A549 (cell line): Measurements from ENCODE around the gene VANGL1. TPM values are rescaled to one million over a fixed set of nuclear protein-coding genes. Genes with fewer than 3 reads are reported as not detected.

Experiments
- ATAC-seq, 2 experiments: fragments of 200-7000 bp in 1 of 2; fragments of >200 bp in 1 of 2; cut with Nextera tagmentation in 1 of 2; cut with Tn5 transposase in 1 of 2; 3 replicates each; pipeline versions ENCODE4 v1.8.0 to v1.9.1; 2018 to 2020; ENCODE audit warnings: mild to moderate bottlenecking in 1 of 2, moderate library complexity in 1 of 2
- CTCF ChIA-PET: fragments of 300-600 bp; sonication (Branson Sonifier 250); formaldehyde crosslinking; extraction: SDS; loops from one replicate; lab custom pipeline; 2021; ENCODE audit warnings: antibody characterized with exemption, inconsistent platforms; lab: Yijun Ruan, JAX
- POLR2A ChIA-PET: fragments of 350-600 bp; formaldehyde crosslinking; extraction: SDS; loops from one replicate; lab custom pipeline; 2021; ENCODE audit warnings: antibody characterized with exemption, inconsistent platforms; lab: Yijun Ruan, JAX
- DNase-seq, 2 experiments: peaks; one replicate each; pipeline versions ENCODE4 v3.0.0 to v3.0.0-alpha.2; 2011 to 2016; ENCODE audit warnings: low read depth in 1 of 2, low spot score in 1 of 2
- FAIRE-seq: peaks from 2 replicates; lab custom pipeline; 2011; peaks lifted over from hg19 to GRCh38; lab: Jason Lieb, UNC
- H3K27ac ChIP-seq, 2 experiments: fragments of >200 bp; sonication (Bioruptor Twin); formaldehyde crosslinking; 3 replicates each; pipeline ENCODE4 v1.5.1; 2016 to 2017
- H3K4me1 ChIP-seq: fragments of >200 bp; sonication (Bioruptor Twin); formaldehyde crosslinking; 3 replicates; pipeline ENCODE4 v1.6.1; 2016
- H3K4me2 ChIP-seq: fragments of >200 bp; sonication (Bioruptor Twin); formaldehyde crosslinking; 3 replicates; pipeline ENCODE4 v1.6.1; 2016
- H3K4me3 ChIP-seq: fragments of >200 bp; sonication (Bioruptor Twin); formaldehyde crosslinking; 3 replicates; pipeline ENCODE4 v1.5.1; 2016
- H3K9me3 ChIP-seq: fragments of >200 bp; sonication (Bioruptor Twin); formaldehyde crosslinking; 3 replicates; pipeline ENCODE4 v1.6.1; 2016
- ATOH8 ChIP-seq: fragments of 250-450 bp; sonication (Bioruptor Pico); IDR thresholded peaks from 2 replicates; pipeline ENCODE4 v1.5.0; 2020; ENCODE audit warnings: low read depth, mild to moderate bottlenecking, moderate library complexity
- BHLHE40 ChIP-seq: IDR thresholded peaks from 2 replicates; pipeline ENCODE4 v1.6.1; 2012; ENCODE audit warnings: low read depth, low read length, inconsistent platforms
- CEBPB ChIP-seq, 2 experiments: fragments of >200 bp in 1 of 2; sonication (Bioruptor Twin) in 1 of 2; formaldehyde crosslinking in 1 of 2; IDR thresholded peaks; 2 replicates each; pipeline ENCODE4 v1.6.1; 2012 to 2016
- CHD4 ChIP-seq: fragments of 200-600 bp; sonication (generic); IDR thresholded peaks from 2 replicates; pipeline ENCODE4 v1.6.1; 2016; ENCODE audit warnings: antibody characterized with exemption, mild to moderate bottlenecking, borderline replicate concordance
- E2F6 ChIP-seq: IDR thresholded peaks from 2 replicates; pipeline ENCODE4 v1.6.1; 2012; ENCODE audit warnings: low read depth, borderline replicate concordance
- EHF ChIP-seq: fragments of 250-450 bp; sonication (Bioruptor Pico); IDR thresholded peaks from 2 replicates; pipeline ENCODE4 v1.5.0; 2020; ENCODE audit warnings: mild to moderate bottlenecking
- ESRRA ChIP-seq: fragments of 150-350 bp; IDR thresholded peaks from 2 replicates; pipeline ENCODE4 v1.6.1; 2014; ENCODE audit warnings: mild to moderate bottlenecking, low read length, borderline replicate concordance
- GATA3 ChIP-seq: IDR thresholded peaks from 2 replicates; pipeline ENCODE4 v1.6.1; 2012; ENCODE audit warnings: borderline replicate concordance
- HOXB5 ChIP-seq: fragments of 250-450 bp; sonication (Bioruptor Pico); IDR thresholded peaks from 2 replicates; pipeline ENCODE4 v1.5.0; 2020; ENCODE audit warnings: mild to moderate bottlenecking, moderate library complexity
- JUNB ChIP-seq: fragments of >200 bp; sonication (Bioruptor Twin); formaldehyde crosslinking; IDR thresholded peaks from 2 replicates; pipeline ENCODE4 v1.6.1; 2016
- MAFK ChIP-seq: fragments of 450-650 bp; IDR thresholded peaks from 2 replicates; pipeline ENCODE4 v1.6.1; 2014; ENCODE audit not compliant: partially characterized antibody
- MAX ChIP-seq: IDR thresholded peaks from 2 replicates; pipeline ENCODE4 v1.6.1; 2012
- NFE2L2 ChIP-seq: fragments of 150-350 bp; conservative IDR thresholded peaks from 2 replicates; pipeline ENCODE4 v1.6.1; 2014; ENCODE audit warnings: low read length
- POLR2A ChIP-seq: IDR thresholded peaks from 2 replicates; pipeline ENCODE4 v1.6.1; 2012; ENCODE audit warnings: mild to moderate bottlenecking, low read length
- POLR2AphosphoS2 ChIP-seq: conservative IDR thresholded peaks from 2 replicates; pipeline ENCODE4 v1.6.1; 2012; ENCODE audit warnings: low read length, improper control_type of control experiment, inconsistent platforms
- TP53 ChIP-seq: fragments of 250-450 bp; sonication (Bioruptor Pico); IDR thresholded peaks from 2 replicates; pipeline ENCODE4 v1.5.0; 2021; ENCODE audit warnings: mild to moderate bottlenecking, moderate library complexity
- ZNF302 ChIP-seq: fragments of 250-450 bp; sonication (Bioruptor Pico); IDR thresholded peaks from 2 replicates; pipeline ENCODE4 v1.9.0; 2021; ENCODE audit warnings: inconsistent platforms, mild to moderate bottlenecking, moderate library complexity
- ZSCAN20 ChIP-seq: fragments of 250-450 bp; sonication (Bioruptor Pico); IDR thresholded peaks from 2 replicates; pipeline ENCODE4 v1.8.0; 2022; ENCODE audit warnings: mild to moderate bottlenecking, moderate library complexity
- WGBS: methylation state at CpG from one replicate; pipeline ENCODE4 v1.1.6; 2017; ENCODE audit errors: missing lambda C conversion rate; 5-methylcytosine and 5-hydroxymethylcytosine counted together
- polyA plus RNA-seq, 4 experiments: library from polyadenylated mRNA; depleted of rRNA in 3 of 4; stranded (reverse); fragments of >200 nt; fragmentation: RNase III in 1 of 4; extraction: RNeasy Plus Mini Kit Qiagen cat#74134 plus additional on column Dnase treatment in 1 of 4; gene quantifications; 2 replicates in 3 of 4; 3 replicates in 1 of 4; pipeline ENCODE4 v1.2.3, GENCODE V29; 2011 to 2017

VANGL1 gene
- polyA plus RNA-seq, 2 of the 4 experiments (the other 2 are of a cell fraction): 11.0 to 11.5 TPM

GRCh38 chr1:115666206-115666605 lies 24.4 kb downstream of the VANGL1 start (continued):
- no peak for TF ChIP-seq ZNF302
- TF ChIP-seq, all 56 proteins: peak for 0

GRCh38 chr1:115666702-115667101 lies 24.9 kb downstream of the VANGL1 start:
- no peak for TF ChIP-seq POLR2A
- TF ChIP-seq CHD4: no peak
- no peak for TF ChIP-seq HOXB5
- TF ChIP-seq BHLHE40: no peak
- TF ChIP-seq GATA3: no peak
- no peak for TF ChIP-seq POLR2AphosphoS2
- TF ChIP-seq ESRRA: no peak
- POLR2A ChIA-PET: no interaction called here
- Histone ChIP-seq H3K4me1 (peaks cover 29% of the 10 kb centered on the region), H3K4me2 (no peak overlapping the region), H3K4me3 (no peak overlapping the region), H3K27ac (no peak overlapping the region), H3K9me3 (0 out of 3 replicates have a peak, but pooled peaks cover 8% of the 10 kb centered on the region)
- ATAC-seq (no peak), FAIRE-seq (no peak), DNase-seq (no peak)
- CTCF ChIA-PET: no interaction called here
- WGBS: 93% methylated on average over 4 of the region's 4 CpGs

- Histone ChIP-seq H3K9me3 (0 out of 3 replicates have a peak, but pooled peaks cover 8% of the 10 kb centered on the region), H3K4me1 (peaks cover 34% of the 10 kb centered on the region), H3K4me3 (no peak overlapping the region), H3K4me2 (peak overlapping the region; percentile 39; the same call in 2 of the 3 replicates), H3K27ac (peak overlapping the region; percentile 58 to 88; a peak in 5 of 6 replicates)
- no peak for FAIRE-seq
- TF ChIP-seq CEBPB (IDR thresholded peaks at IDR 0.05) (no peak), MAX (no peak), JUNB (no peak), EHF (CRISPR knock-in tag) (no peak), ZSCAN20 (CRISPR knock-in tag) (no peak), BHLHE40 (no peak)
- no peak for ATAC-seq
- DNase-seq: no peak
- POLR2A ChIA-PET: no interaction called here
- CTCF ChIA-PET: interaction anchor here (1.4 kb wide), 1 partner anchor 38 kb away, joined by 6 read pairs; no protein-coding TSS in a partner anchor
- WGBS: 82% methylated on average over 1 of the region's 1 CpG
Observed at GRCh38 chr1:115668579-115668978, 26.8 kb downstream of the VANGL1 start.

- 97% methylated on average over 5 of the region's 5 CpGs for WGBS
- TF ChIP-seq ATOH8 (CRISPR knock-in tag): no peak
- TF ChIP-seq NFE2L2: peak; percentile 57; the same call in 1 of the 2 replicates
- TF ChIP-seq MAFK: peak; percentile 73
- no peak for TF ChIP-seq TP53 (CRISPR knock-in tag)
- TF ChIP-seq E2F6: no peak
- ChIA-PET CTCF (interaction anchor here (0.5 to 1.4 kb wide), 2 partner anchors 37 to 500 kb away, joined by 3 to 6 read pairs; no protein-coding TSS in a partner anchor), POLR2A (no interaction called here)
- Histone ChIP-seq H3K4me1 (peaks cover 34% of the 10 kb centered on the region), H3K4me3 (no peak overlapping the region), H3K4me2 (peak overlapping the region; percentile 39; the same call in 2 of the 3 replicates), H3K9me3 (0 out of 3 replicates have a peak, but pooled peaks cover 8% of the 10 kb centered on the region), H3K27ac (peak overlapping the region; percentile 58 to 88; a peak in 5 of 6 replicates)
- DNase-seq (peak in 1 of 2 experiments; percentile 9), ATAC-seq (no peak), FAIRE-seq (no peak)
Observed at GRCh38 chr1:115669002-115669673, 27.4 kb downstream of the VANGL1 start.
